ENCODE data around the gene SH3RF2. TPM values are rescaled to one million over a fixed set of nuclear protein-coding genes. Genes with fewer than 3 reads are reported as not detected.

Gene SH3RF2
- polyA plus RNA-seq, 3 donors: not detected

GRCh38 chr5:145949474-145949873 lies 13.1 kb downstream of the SH3RF2 start:
- no peaks in the 10 kb centered on the region for H3K36me3 Mint-ChIP-seq
- intact Hi-C loops (cut with micrococcal nuclease): no loop called here
- H3K27me3 Mint-ChIP-seq (ENCODE audit: low read depth in 3 of 3): peaks cover 34 to 63% (median 42%) of the 10 kb centered on the region in 3 donors

GRCh38 chr5:145951071-145951470 lies 14.7 kb downstream of the SH3RF2 start:
- H2AFZ ChIP-seq (ENCODE audit: insufficient read depth, low read depth, low read length, poor library complexity, severe bottlenecking): no peak overlapping the region
- peaks cover 56 to 68% of the 10 kb centered on the region in 2 donors for H3K27me3 ChIP-seq (ENCODE audit: control insufficient read depth in 2 of 2, insufficient read depth in 2 of 2, low read length in 2 of 2)
- H3K4me1 ChIP-seq (ENCODE audit: control insufficient read depth in 1 of 2, insufficient read depth in 2 of 2, low read length in 2 of 2): no peaks in the 10 kb centered on the region
- TF ChIP-seq CTCF (IDR thresholded peaks at IDR 0.05): no peak
- no peaks in the 10 kb centered on the region for H3K36me3 ChIP-seq (replicated peaks in 1 of 2; ENCODE audit: control insufficient read depth in 1 of 2, insufficient read depth in 2 of 2, low read length in 2 of 2)
- no peaks in the 10 kb centered on the region for H4K20me1 ChIP-seq (ENCODE audit: insufficient read depth, low read length)
- intact Hi-C loops (cut with micrococcal nuclease): no loop called here
- peaks cover 5% of the 10 kb centered on the region for H3K4me1 Mint-ChIP-seq
- H3K9me3 ChIP-seq (replicated peaks in 1 of 2; ENCODE audit: control insufficient read depth in 1 of 2, insufficient read depth in 1 of 2, low read length in 2 of 2): no peaks in the 10 kb centered on the region
- no peak overlapping the region for H3K27ac Mint-ChIP-seq
- no peak overlapping the region for H3K4me3 ChIP-seq (replicated peaks in 1 of 3; ENCODE audit: low read depth in 2 of 3, low read length in 3 of 3)
- DNase-seq: no peak
- peaks cover 29 to 59% (median 35%) of the 10 kb centered on the region in 3 donors for H3K27me3 Mint-ChIP-seq (ENCODE audit: low read depth in 3 of 3)
- H3K4me3 Mint-ChIP-seq: peak overlapping the region in 1 of 2 donors; percentile 47
- H3K36me3 Mint-ChIP-seq: no peaks in the 10 kb centered on the region
- no peak overlapping the region for H3K27ac ChIP-seq (ENCODE audit: low read depth in 1 of 2, low read length in 2 of 2)
- no peak overlapping the region for H3K4me2 ChIP-seq (replicated peaks; ENCODE audit: extremely low read depth, low read length, poor library complexity, severe bottlenecking)
- WGBS (ENCODE audit: insufficient coverage): 96% methylated on average over 3 of the region's 3 CpGs
- no peak overlapping the region for H3K9ac ChIP-seq (ENCODE audit: insufficient read depth, low read length, poor library complexity, severe bottlenecking)
- H3K9me3 Mint-ChIP-seq: peaks cover 0 to 5% (median 3%) of the 10 kb centered on the region in 7 donors
- no peaks in the 10 kb centered on the region for H3K79me2 ChIP-seq (ENCODE audit: insufficient read depth, low read length)

More at GRCh38 chr5:145949474-145949873, 13.1 kb downstream of the SH3RF2 start:
- Histone ChIP-seq H2AFZ (ENCODE audit: insufficient read depth, low read depth, low read length, poor library complexity, severe bottlenecking) (no peak overlapping the region), H3K36me3 (replicated peaks in 1 of 2; ENCODE audit: control insufficient read depth in 1 of 2, insufficient read depth in 2 of 2, low read length in 2 of 2) (no peaks in the 10 kb centered on the region), H3K4me2 (replicated peaks; ENCODE audit: extremely low read depth, low read length, poor library complexity, severe bottlenecking) (no peak overlapping the region), H3K9me3 (replicated peaks in 1 of 2; ENCODE audit: control insufficient read depth in 1 of 2, insufficient read depth in 1 of 2, low read length in 2 of 2) (no peaks in the 10 kb centered on the region), H3K79me2 (ENCODE audit: insufficient read depth, low read length) (no peaks in the 10 kb centered on the region), H4K20me1 (ENCODE audit: insufficient read depth, low read length) (no peaks in the 10 kb centered on the region), H3K27me3 (ENCODE audit: control insufficient read depth in 2 of 2, insufficient read depth in 2 of 2, low read length in 2 of 2) (peaks cover 59 to 67% of the 10 kb centered on the region in 2 donors), H3K4me1 (ENCODE audit: control insufficient read depth in 1 of 2, insufficient read depth in 2 of 2, low read length in 2 of 2) (no peaks in the 10 kb centered on the region), H3K9ac (ENCODE audit: insufficient read depth, low read length, poor library complexity, severe bottlenecking) (no peak overlapping the region), H3K27ac (ENCODE audit: low read depth in 1 of 2, low read length in 2 of 2) (no peak overlapping the region), H3K4me3 (replicated peaks in 1 of 3; ENCODE audit: low read depth in 2 of 3, low read length in 3 of 3) (no peak overlapping the region)
- no peak for DNase-seq
- peaks cover 0 to 2% (median 0%) of the 10 kb centered on the region in 7 donors for H3K9me3 Mint-ChIP-seq
- no CpG with 5 or more reads among the region's 2 CpGs for WGBS (ENCODE audit: insufficient coverage)
- H3K27ac Mint-ChIP-seq: no peak overlapping the region
- H3K4me3 Mint-ChIP-seq: peak overlapping the region in 1 of 2 donors; percentile 31
- H3K4me1 Mint-ChIP-seq: peaks cover 5% of the 10 kb centered on the region
- no peak for TF ChIP-seq CTCF (IDR thresholded peaks at IDR 0.05)

All from CD14-positive monocyte (primary cell).